GM12801 (cell line): ENCODE results near the gene NOS3.

ENCODE experiments used
- TF ChIP-seq, protein P1 (sequence below): IDR thresholded peaks from one replicate; pipeline ENCODE4 v1.5.1; 2011; ENCODE audit warnings: control low read depth; ENCODE audit not compliant: insufficient read length; ENCODE audit errors: extremely low read depth

NOS3 gene

DNA sequence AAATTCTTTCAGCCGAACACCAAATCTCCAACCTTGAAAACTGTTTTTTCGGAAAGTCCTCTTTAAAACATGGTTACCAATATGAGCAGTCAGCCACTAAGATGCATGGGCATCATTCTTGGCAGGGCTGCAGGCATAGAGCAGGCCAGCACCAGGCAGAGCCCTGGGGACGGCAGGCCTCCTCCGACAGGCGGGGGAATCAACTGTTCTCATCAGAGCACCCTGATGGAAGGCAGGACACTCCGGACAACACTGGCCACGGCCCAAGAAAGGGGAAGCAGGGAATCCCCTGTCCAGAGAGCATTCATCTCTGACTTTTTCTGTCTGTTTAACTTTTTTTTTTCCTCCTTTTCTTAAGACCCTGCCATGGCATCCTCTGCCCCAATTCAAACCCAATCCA is 1.4 kb upstream of the NOS3 start:
- TF ChIP-seq, protein P1, sequence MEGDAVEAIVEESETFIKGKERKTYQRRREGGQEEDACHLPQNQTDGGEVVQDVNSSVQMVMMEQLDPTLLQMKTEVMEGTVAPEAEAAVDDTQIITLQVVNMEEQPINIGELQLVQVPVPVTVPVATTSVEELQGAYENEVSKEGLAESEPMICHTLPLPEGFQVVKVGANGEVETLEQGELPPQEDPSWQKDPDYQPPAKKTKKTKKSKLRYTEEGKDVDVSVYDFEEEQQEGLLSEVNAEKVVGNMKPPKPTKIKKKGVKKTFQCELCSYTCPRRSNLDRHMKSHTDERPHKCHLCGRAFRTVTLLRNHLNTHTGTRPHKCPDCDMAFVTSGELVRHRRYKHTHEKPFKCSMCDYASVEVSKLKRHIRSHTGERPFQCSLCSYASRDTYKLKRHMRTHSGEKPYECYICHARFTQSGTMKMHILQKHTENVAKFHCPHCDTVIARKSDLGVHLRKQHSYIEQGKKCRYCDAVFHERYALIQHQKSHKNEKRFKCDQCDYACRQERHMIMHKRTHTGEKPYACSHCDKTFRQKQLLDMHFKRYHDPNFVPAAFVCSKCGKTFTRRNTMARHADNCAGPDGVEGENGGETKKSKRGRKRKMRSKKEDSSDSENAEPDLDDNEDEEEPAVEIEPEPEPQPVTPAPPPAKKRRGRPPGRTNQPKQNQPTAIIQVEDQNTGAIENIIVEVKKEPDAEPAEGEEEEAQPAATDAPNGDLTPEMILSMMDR, result no peak

DNA sequence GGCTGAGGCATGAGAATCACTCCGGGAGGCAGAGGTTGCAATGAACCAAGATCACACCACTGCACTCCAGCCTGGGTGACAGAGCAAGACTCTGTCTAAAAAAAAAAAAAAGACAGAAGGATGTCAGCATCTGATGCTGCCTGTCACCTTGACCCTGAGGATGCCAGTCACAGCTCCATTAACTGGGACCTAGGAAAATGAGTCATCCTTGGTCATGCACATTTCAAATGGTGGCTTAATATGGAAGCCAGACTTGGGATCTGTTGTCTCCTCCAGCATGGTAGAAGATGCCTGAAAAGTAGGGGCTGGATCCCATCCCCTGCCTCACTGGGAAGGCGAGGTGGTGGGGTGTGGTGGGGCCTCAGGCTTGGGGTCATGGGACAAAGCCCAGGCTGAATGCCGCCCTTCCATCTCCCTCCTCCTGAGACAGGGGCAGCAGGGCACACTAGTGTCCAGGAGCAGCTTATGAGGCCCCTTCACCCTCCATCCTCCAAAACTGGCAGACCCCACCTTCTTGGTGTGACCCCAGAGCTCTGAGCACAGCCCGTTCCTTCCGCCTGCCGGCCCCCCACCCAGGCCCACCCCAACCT is 1.3 kb downstream of the NOS3 start:
- TF ChIP-seq, protein P1, result no peak

DNA sequence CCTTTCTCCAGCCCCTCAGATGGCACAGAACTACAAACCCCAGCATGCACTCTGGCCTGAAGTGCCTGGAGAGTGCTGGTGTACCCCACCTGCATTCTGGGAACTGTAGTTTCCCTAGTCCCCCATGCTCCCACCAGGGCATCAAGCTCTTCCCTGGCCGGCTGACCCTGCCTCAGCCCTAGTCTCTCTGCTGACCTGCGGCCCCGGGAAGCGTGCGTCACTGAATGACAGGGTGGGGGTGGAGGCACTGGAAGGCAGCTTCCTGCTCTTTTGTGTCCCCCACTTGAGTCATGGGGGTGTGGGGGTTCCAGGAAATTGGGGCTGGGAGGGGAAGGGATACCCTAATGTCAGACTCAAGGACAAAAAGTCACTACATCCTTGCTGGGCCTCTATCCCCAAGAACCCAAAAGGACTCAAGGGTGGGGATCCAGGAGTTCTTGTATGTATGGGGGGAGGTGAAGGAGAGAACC is 2.1 kb downstream of the NOS3 start:
- TF ChIP-seq, protein P1, result no peak

DNA sequence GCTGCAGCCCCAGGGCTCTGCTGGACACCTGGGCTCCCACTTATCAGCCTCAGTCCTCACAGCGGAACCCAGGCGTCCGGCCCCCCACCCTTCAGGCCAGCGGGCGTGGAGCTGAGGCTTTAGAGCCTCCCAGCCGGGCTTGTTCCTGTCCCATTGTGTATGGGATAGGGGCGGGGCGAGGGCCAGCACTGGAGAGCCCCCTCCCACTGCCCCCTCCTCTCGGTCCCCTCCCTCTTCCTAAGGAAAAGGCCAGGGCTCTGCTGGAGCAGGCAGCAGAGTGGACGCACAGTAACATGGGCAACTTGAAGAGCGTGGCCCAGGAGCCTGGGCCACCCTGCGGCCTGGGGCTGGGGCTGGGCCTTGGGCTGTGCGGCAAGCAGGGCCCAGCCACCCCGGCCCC is 2.7 kb downstream of the NOS3 start:
- TF ChIP-seq, protein P1, result no peak

DNA sequence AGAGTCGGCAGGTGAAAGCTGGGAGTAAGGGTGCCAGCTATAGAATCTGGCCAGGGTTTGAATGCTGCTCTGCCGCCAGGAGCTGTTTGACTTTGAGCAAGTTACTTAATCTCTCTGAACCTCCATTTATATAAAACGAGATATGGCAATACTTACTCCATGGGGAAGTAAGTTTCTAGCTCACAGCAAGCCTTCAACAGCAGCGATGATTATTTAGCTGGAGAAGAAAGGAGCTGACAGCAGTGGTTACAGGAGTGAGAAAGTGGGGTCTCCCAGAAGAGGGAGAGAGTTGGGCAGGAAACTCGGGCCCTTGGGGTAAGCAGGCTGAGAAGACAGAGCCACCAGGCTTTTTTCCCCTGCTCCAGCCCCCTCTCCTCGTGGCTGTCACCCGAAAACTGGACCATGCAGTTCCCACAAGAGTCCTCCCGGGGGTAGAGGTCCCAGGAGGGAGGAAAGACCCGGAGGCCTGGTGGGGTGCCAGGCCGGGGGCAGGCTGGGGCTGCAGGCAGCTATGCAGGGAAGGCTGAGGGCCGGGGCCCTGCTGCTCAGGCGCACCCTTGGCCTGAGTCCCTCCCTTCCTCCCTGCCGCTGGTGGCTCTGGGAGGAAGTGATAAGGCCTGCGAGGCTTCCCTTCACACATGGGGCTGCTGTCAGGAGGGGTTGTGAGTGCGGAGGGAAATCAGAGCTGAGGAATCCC is 3.5 kb downstream of the NOS3 start:
- TF ChIP-seq, protein P1, result no peak

DNA sequence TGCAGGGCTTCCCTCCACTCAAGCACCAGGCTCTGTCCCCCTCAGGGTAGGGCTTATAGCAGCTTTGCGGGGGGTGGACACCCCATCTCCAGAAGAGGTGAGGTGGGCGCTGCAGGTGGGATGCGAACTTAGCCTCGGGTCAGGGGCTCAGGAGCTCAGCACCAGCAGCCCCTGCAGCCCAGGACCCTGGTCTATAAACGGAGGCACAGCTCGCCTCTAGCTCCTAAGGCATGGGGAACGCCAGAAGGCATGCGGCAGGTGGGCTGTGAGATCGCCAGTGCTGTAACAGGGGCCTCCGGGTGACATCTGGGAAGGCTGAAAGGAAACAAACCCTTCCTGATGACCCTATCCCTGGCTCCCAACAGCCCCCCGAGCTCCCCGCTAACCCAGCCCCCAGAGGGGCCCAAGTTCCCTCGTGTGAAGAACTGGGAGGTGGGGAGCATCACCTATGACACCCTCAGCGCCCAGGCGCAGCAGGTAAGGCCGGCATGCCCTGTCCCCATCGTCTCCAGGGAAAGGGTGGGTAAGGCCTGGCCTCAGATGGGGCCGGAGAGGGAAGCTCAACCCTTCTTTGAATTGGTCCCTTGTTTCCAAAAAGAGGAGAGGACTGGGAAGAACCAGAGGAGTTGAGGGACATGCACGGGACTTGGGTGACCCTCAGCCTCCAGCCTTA is 4.2 kb downstream of the NOS3 start:
- TF ChIP-seq, protein P1, result no peak

DNA sequence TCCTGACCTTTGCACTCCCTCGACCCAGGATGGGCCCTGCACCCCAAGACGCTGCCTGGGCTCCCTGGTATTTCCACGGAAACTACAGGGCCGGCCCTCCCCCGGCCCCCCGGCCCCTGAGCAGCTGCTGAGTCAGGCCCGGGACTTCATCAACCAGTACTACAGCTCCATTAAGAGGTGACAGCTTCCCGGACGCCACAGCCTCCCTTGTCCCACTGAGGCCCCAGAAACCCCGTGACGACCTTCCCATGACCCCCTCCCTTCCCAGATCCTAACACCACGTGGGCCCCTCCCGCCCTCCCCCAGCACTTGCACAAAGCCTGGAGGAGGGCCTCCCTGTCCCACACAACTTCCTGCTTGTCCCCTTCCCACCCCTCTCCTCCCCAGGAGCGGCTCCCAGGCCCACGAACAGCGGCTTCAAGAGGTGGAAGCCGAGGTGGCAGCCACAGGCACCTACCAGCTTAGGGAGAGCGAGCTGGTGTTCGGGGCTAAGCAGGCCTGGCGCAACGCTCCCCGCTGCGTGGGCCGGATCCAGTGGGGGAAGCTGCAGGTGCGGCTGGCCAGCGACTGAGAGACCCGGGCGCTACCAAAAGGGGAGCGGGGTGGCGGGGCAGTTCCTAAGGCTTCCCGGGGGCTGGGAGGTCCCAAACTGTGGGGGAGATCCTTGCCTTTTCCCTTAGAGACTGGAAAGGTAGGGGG is 5.7 kb downstream of the NOS3 start:
- TF ChIP-seq, protein P1, result no peak
